HL-60 (cell line): Measurements from ENCODE around the gene NKX2-1.

Source experiments
- POLR2AphosphoS5 ChIP-seq: IDR thresholded peaks from 2 replicates; pipeline ENCODE4 v1.6.1; 2012; ENCODE audit warnings: low read depth
- TF ChIP-seq, protein P1 (sequence below): IDR thresholded peaks from one replicate; pipeline ENCODE4 v1.5.1; 2011; ENCODE audit warnings: low read length, control low read depth, inconsistent platforms; ENCODE audit not compliant: insufficient read depth
- TF ChIP-seq, protein P2 (sequence below): IDR thresholded peaks from 2 replicates; pipeline ENCODE4 v1.6.1; 2012; ENCODE audit warnings: low read depth; ENCODE audit not compliant: insufficient replicate concordance

DNA sequence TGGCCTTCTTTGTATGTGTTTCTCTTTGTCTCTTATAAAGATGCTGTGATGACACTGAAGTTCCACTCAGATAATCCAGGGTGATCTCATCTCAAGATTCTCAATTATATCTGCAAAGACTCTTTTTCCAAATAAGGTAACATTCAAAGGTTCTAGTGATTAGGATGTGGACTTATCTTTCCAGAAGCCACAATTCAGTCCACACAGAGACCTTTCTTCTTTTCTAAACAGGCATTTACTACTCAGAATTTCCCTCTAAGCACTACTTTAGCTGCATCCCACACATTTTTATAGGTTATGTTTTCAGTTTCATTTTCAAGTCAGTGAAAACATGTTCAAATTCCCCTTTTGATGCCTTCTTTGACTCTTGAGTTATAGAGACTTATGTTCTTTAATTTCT, 9.0 kb upstream of the NKX2-1 start:
- TF ChIP-seq, protein P1, sequence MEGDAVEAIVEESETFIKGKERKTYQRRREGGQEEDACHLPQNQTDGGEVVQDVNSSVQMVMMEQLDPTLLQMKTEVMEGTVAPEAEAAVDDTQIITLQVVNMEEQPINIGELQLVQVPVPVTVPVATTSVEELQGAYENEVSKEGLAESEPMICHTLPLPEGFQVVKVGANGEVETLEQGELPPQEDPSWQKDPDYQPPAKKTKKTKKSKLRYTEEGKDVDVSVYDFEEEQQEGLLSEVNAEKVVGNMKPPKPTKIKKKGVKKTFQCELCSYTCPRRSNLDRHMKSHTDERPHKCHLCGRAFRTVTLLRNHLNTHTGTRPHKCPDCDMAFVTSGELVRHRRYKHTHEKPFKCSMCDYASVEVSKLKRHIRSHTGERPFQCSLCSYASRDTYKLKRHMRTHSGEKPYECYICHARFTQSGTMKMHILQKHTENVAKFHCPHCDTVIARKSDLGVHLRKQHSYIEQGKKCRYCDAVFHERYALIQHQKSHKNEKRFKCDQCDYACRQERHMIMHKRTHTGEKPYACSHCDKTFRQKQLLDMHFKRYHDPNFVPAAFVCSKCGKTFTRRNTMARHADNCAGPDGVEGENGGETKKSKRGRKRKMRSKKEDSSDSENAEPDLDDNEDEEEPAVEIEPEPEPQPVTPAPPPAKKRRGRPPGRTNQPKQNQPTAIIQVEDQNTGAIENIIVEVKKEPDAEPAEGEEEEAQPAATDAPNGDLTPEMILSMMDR: no peak
- no peak for TF ChIP-seq POLR2AphosphoS5
- TF ChIP-seq, protein P2, sequence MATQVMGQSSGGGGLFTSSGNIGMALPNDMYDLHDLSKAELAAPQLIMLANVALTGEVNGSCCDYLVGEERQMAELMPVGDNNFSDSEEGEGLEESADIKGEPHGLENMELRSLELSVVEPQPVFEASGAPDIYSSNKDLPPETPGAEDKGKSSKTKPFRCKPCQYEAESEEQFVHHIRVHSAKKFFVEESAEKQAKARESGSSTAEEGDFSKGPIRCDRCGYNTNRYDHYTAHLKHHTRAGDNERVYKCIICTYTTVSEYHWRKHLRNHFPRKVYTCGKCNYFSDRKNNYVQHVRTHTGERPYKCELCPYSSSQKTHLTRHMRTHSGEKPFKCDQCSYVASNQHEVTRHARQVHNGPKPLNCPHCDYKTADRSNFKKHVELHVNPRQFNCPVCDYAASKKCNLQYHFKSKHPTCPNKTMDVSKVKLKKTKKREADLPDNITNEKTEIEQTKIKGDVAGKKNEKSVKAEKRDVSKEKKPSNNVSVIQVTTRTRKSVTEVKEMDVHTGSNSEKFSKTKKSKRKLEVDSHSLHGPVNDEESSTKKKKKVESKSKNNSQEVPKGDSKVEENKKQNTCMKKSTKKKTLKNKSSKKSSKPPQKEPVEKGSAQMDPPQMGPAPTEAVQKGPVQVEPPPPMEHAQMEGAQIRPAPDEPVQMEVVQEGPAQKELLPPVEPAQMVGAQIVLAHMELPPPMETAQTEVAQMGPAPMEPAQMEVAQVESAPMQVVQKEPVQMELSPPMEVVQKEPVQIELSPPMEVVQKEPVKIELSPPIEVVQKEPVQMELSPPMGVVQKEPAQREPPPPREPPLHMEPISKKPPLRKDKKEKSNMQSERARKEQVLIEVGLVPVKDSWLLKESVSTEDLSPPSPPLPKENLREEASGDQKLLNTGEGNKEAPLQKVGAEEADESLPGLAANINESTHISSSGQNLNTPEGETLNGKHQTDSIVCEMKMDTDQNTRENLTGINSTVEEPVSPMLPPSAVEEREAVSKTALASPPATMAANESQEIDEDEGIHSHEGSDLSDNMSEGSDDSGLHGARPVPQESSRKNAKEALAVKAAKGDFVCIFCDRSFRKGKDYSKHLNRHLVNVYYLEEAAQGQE: no peak
